Liver (tissue), 9 donors: ENCODE measurements around the gene TMF1. TPM values are rescaled to one million over a fixed set of nuclear protein-coding genes. Genes with fewer than 3 reads are reported as not detected.

Source experiments
- DNase-seq: peaks from one replicate; pipeline ENCODE4 v3.0.0-alpha.2; 2017; ENCODE audit warnings: low spot score
- H3K27ac ChIP-seq, 2 donors: one replicate each; pipeline ENCODE4 v1.7.0; 2013; ENCODE audit warnings: inconsistent platforms in 2 of 2, low read length in 2 of 2, control low read depth in 1 of 2, low read depth in 1 of 2, mild to moderate bottlenecking in 1 of 2
- H3K27me3 ChIP-seq, 4 donors: one replicate each; pipeline versions ENCODE4 v1.6.1 to v1.7.0; 2013; ENCODE audit warnings: low read length in 3 of 4, inconsistent platforms in 1 of 4, mild to moderate bottlenecking in 1 of 4, moderate library complexity in 1 of 4; ENCODE audit not compliant: control insufficient read depth in 4 of 4, insufficient read depth in 4 of 4
- H3K36me3 ChIP-seq, 4 donors: one replicate each; pipeline versions ENCODE4 v1.6.1 to v1.7.0; 2013; ENCODE audit warnings: low read length in 3 of 4, mild to moderate bottlenecking in 3 of 4, low read depth in 1 of 4, moderate library complexity in 1 of 4; ENCODE audit not compliant: control insufficient read depth in 4 of 4, insufficient read depth in 3 of 4
- H3K4me1 ChIP-seq, 4 donors: one replicate each; pipeline versions ENCODE4 v1.6.1 to v1.7.0; 2013; ENCODE audit warnings: low read length in 3 of 4, mild to moderate bottlenecking in 3 of 4, moderate library complexity in 1 of 4; ENCODE audit not compliant: control insufficient read depth in 4 of 4, insufficient read depth in 4 of 4
- H3K4me3 ChIP-seq, 3 donors: one replicate each; pipeline versions ENCODE4 v1.6.1 to v1.7.0; 2013; ENCODE audit warnings: low read length in 3 of 3, control low read depth in 1 of 3, low read depth in 1 of 3, mild to moderate bottlenecking in 1 of 3
- H3K9ac ChIP-seq, 2 donors: one replicate each; pipeline ENCODE4 v1.7.0; 2013; ENCODE audit warnings: low read length in 2 of 2, mild to moderate bottlenecking in 2 of 2, moderate library complexity in 2 of 2, control low read depth in 1 of 2, low read depth in 1 of 2
- H3K9me3 ChIP-seq, 4 donors: one replicate each; pipeline versions ENCODE4 v1.6.1 to v1.7.0; 2013; ENCODE audit warnings: low read length in 3 of 4; ENCODE audit not compliant: control insufficient read depth in 4 of 4
- EGR1 ChIP-seq, 2 donors: IDR thresholded peaks; 2 replicates each; pipeline ENCODE4 v1.6.1; 2016 to 2018; ENCODE audit warnings: antibody characterized with exemption in 2 of 2, low read depth in 2 of 2
- FOXA1 ChIP-seq: IDR thresholded peaks from 2 replicates; pipeline ENCODE4 v1.6.1; 2016; ENCODE audit warnings: antibody characterized with exemption
- FOXA2 ChIP-seq: IDR thresholded peaks from 2 replicates; pipeline ENCODE4 v1.6.1; 2016; ENCODE audit warnings: antibody characterized with exemption
- JUND ChIP-seq, 2 donors: IDR thresholded peaks; 2 replicates each; pipeline ENCODE4 v1.6.1; 2016; ENCODE audit warnings: antibody characterized with exemption in 2 of 2
- NR2F2 ChIP-seq: IDR thresholded peaks from 2 replicates; pipeline ENCODE4 v1.6.1; 2016; ENCODE audit warnings: antibody characterized with exemption
- RAD21 ChIP-seq, 2 donors: IDR thresholded peaks; 2 replicates each; pipeline ENCODE4 v1.6.1; 2016; ENCODE audit warnings: antibody characterized with exemption in 2 of 2, mild to moderate bottlenecking in 2 of 2
- RXRA ChIP-seq, 2 donors: IDR thresholded peaks; 2 replicates each; pipeline ENCODE4 v1.6.1; 2017 to 2018; ENCODE audit warnings: antibody characterized with exemption in 2 of 2, mild to moderate bottlenecking in 1 of 2
- TAF1 ChIP-seq: conservative IDR thresholded peaks from 2 replicates; pipeline ENCODE4 v1.6.1; 2016; ENCODE audit warnings: antibody characterized with exemption, mild to moderate bottlenecking
- YY1 ChIP-seq: IDR thresholded peaks from 2 replicates; pipeline ENCODE4 v1.6.1; 2016; ENCODE audit warnings: antibody characterized with exemption, mild to moderate bottlenecking
- WGBS: extraction: QIAGEN DNeasy Blood & Tissue Kit; methylation state at CpG from one replicate; pipeline ENCODE4 v1.1.7; 2013; 5-methylcytosine and 5-hydroxymethylcytosine counted together
- polyA plus RNA-seq, 2 donors: library from polyadenylated mRNA; stranded (reverse) in 1 of 2; unstranded in 1 of 2; fragments of 200-250 nt in 1 of 2; fragments of >200 nt in 1 of 2; fragmentation: Nextera tagmentation in 1 of 2; extraction: Ambion mirVana in 1 of 2; gene quantifications; one replicate each; pipeline versions ENCODE4 v1.2.1 to v1.2.3, GENCODE V29; 2013 to 2015
- total RNA-seq, 2 donors: library from RNA; depleted of rRNA; stranded (reverse); fragments of >200 nt; gene quantifications; one replicate each; pipeline ENCODE4 v1.2.3, GENCODE V29; 2014
- TF ChIP-seq, protein P1 (sequence below): IDR thresholded peaks from 2 replicates; pipeline ENCODE4 v1.6.1; 2016; ENCODE audit warnings: antibody characterized with exemption
- TF ChIP-seq, protein P2 (sequence below): IDR thresholded peaks from 2 replicates; pipeline ENCODE4 v1.6.1; 2016; ENCODE audit warnings: antibody characterized with exemption
- TF ChIP-seq, protein P3 (sequence below): IDR thresholded peaks from 2 replicates; pipeline ENCODE4 v1.6.1; 2016; ENCODE audit warnings: antibody characterized with exemption, mild to moderate bottlenecking
- TF ChIP-seq, protein P4 (sequence below): fragments of 150-350 bp; IDR thresholded peaks from 2 replicates; pipeline ENCODE4 v1.5.1; 2017; ENCODE audit warnings: improper control_type of control experiment, low read depth, low read length; ENCODE audit not compliant: missing input control
- TF ChIP-seq, protein P5 (sequence below): IDR thresholded peaks from 2 replicates; pipeline ENCODE4 v1.6.1; 2016; ENCODE audit warnings: antibody characterized with exemption
- donor health status: healthy.
- donor health status: healthy.
- donor health status: healthy.
- donor health status: healthy.
- donor health status: healthy.

The TMF1 gene
- total and polyA plus RNA-seq, 4 donors = 5.5 to 19.4 (median 8.6) TPM

DNA sequence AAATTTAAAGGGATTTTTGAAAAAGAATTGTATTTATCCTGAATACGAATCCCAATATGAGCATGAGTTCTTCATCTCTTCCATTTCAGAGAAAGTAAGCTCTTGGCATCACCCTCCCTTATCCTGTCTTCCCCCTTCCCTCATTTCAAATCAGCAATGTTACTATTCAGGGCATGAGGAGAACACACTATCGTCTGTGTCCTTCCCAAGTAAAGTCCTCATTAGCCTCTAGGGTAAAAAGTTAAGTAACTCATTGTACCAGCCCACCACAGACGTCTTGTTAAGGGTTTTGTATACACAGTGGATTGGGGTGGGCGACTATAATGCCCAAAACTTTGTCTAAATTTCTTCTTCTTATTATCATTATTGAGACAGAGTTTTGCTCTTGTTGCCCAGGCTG is 47.4 kb upstream of the TMF1 start:
- Histone ChIP-seq H3K36me3 (peaks cover 0 to 21% (median 14%) of the 10 kb centered on the region in 4 donors), H3K9me3 (no peaks in the 10 kb centered on the region), H3K27me3 (no peaks in the 10 kb centered on the region), H3K27ac (no peak overlapping the region), H3K4me3 (no peak overlapping the region), H3K9ac (no peak overlapping the region), H3K4me1 (peaks cover 0 to 2% (median 0%) of the 10 kb centered on the region in 4 donors)
- no peak for DNase-seq
- WGBS = 92% methylated on average over 4 of the region's 4 CpGs
- TF ChIP-seq, protein P1, sequence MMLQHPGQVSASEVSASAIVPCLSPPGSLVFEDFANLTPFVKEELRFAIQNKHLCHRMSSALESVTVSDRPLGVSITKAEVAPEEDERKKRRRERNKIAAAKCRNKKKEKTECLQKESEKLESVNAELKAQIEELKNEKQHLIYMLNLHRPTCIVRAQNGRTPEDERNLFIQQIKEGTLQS = no peak
- TF ChIP-seq RXRA (IDR thresholded peaks at IDR 0.05) (no peak), JUND (IDR thresholded peaks at IDR 0.05) (no peak), RAD21 (IDR thresholded peaks at IDR 0.05) (no peak), NR2F2 (no peak), YY1 (no peak), EGR1 (IDR thresholded peaks at IDR 0.05; ENCODE audit: low read depth in 2 of 2) (no peak), FOXA2 (no peak), FOXA1 (no peak)
- TF ChIP-seq, protein P2, sequence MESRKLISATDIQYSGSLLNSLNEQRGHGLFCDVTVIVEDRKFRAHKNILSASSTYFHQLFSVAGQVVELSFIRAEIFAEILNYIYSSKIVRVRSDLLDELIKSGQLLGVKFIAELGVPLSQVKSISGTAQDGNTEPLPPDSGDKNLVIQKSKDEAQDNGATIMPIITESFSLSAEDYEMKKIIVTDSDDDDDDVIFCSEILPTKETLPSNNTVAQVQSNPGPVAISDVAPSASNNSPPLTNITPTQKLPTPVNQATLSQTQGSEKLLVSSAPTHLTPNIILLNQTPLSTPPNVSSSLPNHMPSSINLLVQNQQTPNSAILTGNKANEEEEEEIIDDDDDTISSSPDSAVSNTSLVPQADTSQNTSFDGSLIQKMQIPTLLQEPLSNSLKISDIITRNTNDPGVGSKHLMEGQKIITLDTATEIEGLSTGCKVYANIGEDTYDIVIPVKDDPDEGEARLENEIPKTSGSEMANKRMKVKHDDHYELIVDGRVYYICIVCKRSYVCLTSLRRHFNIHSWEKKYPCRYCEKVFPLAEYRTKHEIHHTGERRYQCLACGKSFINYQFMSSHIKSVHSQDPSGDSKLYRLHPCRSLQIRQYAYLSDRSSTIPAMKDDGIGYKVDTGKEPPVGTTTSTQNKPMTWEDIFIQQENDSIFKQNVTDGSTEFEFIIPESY = no peak
- TF ChIP-seq, protein P3, sequence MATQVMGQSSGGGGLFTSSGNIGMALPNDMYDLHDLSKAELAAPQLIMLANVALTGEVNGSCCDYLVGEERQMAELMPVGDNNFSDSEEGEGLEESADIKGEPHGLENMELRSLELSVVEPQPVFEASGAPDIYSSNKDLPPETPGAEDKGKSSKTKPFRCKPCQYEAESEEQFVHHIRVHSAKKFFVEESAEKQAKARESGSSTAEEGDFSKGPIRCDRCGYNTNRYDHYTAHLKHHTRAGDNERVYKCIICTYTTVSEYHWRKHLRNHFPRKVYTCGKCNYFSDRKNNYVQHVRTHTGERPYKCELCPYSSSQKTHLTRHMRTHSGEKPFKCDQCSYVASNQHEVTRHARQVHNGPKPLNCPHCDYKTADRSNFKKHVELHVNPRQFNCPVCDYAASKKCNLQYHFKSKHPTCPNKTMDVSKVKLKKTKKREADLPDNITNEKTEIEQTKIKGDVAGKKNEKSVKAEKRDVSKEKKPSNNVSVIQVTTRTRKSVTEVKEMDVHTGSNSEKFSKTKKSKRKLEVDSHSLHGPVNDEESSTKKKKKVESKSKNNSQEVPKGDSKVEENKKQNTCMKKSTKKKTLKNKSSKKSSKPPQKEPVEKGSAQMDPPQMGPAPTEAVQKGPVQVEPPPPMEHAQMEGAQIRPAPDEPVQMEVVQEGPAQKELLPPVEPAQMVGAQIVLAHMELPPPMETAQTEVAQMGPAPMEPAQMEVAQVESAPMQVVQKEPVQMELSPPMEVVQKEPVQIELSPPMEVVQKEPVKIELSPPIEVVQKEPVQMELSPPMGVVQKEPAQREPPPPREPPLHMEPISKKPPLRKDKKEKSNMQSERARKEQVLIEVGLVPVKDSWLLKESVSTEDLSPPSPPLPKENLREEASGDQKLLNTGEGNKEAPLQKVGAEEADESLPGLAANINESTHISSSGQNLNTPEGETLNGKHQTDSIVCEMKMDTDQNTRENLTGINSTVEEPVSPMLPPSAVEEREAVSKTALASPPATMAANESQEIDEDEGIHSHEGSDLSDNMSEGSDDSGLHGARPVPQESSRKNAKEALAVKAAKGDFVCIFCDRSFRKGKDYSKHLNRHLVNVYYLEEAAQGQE = no peak
- TF ChIP-seq, protein P4, sequence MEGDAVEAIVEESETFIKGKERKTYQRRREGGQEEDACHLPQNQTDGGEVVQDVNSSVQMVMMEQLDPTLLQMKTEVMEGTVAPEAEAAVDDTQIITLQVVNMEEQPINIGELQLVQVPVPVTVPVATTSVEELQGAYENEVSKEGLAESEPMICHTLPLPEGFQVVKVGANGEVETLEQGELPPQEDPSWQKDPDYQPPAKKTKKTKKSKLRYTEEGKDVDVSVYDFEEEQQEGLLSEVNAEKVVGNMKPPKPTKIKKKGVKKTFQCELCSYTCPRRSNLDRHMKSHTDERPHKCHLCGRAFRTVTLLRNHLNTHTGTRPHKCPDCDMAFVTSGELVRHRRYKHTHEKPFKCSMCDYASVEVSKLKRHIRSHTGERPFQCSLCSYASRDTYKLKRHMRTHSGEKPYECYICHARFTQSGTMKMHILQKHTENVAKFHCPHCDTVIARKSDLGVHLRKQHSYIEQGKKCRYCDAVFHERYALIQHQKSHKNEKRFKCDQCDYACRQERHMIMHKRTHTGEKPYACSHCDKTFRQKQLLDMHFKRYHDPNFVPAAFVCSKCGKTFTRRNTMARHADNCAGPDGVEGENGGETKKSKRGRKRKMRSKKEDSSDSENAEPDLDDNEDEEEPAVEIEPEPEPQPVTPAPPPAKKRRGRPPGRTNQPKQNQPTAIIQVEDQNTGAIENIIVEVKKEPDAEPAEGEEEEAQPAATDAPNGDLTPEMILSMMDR = no peak

DNA sequence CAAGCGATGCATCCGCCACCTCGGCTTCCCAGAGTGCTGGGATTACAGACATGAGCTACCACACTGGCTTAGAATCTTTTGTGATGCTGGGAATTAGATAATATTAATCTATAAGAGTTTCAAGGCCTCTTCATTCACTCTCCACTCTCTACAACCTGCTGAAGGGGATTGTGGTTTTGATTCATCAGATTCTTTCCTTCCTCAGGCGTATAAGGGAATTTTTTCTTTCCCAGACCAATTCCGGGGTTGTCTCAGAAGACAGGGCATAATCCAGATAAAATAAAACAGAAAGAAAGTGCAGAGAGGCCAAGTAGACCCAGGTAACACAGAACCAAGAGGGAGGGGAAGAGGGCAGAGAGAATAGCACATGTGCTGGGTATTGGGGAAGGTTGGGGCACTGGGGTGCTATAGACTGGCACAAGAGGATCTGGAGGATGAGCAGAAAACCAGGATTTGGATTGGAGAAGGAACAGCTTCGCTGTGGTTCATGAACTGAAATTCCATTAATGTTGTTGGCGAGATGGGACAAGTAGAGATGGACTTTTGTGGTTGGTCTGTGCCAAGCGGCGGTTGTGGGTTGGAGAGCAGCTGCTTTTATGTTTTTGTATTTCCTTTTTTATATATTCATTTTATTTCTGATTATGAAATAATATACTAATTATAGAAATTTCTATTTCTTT is 45.4 kb upstream of the TMF1 start:
- H3K27me3 ChIP-seq = no peaks in the 10 kb centered on the region
- no peak overlapping the region for H3K27ac ChIP-seq
- no peak for DNase-seq
- no peak overlapping the region for H3K4me3 ChIP-seq
- no peaks in the 10 kb centered on the region for H3K9me3 ChIP-seq
- H3K36me3 ChIP-seq = peaks cover 0 to 9% (median 5%) of the 10 kb centered on the region in 4 donors
- peaks cover 6 to 14% (median 12%) of the 10 kb centered on the region in 4 donors for H3K4me1 ChIP-seq
- 92% methylated on average over 9 of the region's 9 CpGs for WGBS
- H3K9ac ChIP-seq = no peak overlapping the region
- TF ChIP-seq, protein P4 = no peak
- TF ChIP-seq EGR1 (IDR thresholded peaks at IDR 0.05; ENCODE audit: low read depth in 2 of 2) = no peak
- TF ChIP-seq, protein P3 = no peak
- TF ChIP-seq, protein P2 = no peak
- TF ChIP-seq, protein P5, sequence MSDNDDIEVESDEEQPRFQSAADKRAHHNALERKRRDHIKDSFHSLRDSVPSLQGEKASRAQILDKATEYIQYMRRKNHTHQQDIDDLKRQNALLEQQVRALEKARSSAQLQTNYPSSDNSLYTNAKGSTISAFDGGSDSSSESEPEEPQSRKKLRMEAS = no peak
- TF ChIP-seq FOXA1 = no peak
- TF ChIP-seq TAF1 = no peak
